Stimulated activated naive CD4-positive, alpha-beta T cell (primary cell): ENCODE measurements around the gene MLXIP.
"Not testable (repeated sequence)": the region's sequence is repeated elsewhere in the genome, so short reads cannot be mapped to it uniquely, and the experiment has no call there.

Experiments
- DNase-seq, 6 experiments: peaks; one replicate each; lab custom pipeline; 2025; lab: John Stamatoyannopoulos, UW

The MLXIP gene

GRCh38 chr12:122078141-122079032, at the start of gene MLXIP:
MLXIP (plus strand) TSS chr12:122078756; CDS start chr12:122078854, 98 bp downstream.
- peak; percentile 74 to 85 (median 84) for DNase-seq

GRCh38 chr12:122028905-122029560, 49.5 kb upstream of the MLXIP start:
- DNase-seq = no peak

- no peak for DNase-seq
These were observed 48.7 kb upstream of the MLXIP start for GRCh38 chr12:122029620-122030423.

- DNase-seq = no peak
These were observed 48.0 kb upstream of the MLXIP start for GRCh38 chr12:122030424-122031035.

GRCh38 chr12:122031342-122032216, 47.0 kb upstream of the MLXIP start:
- peak in 4 of 6 experiments; percentile 16 to 41 (median 22) for DNase-seq

- no peak for DNase-seq
These were observed 46.0 kb upstream of the MLXIP start for GRCh38 chr12:122032580-122032979.

GRCh38 chr12:122035292-122035691, 43.3 kb upstream of the MLXIP start:
- DNase-seq = no peak

GRCh38 chr12:122036153-122036552, 42.4 kb upstream of the MLXIP start:
- DNase-seq = no peak

GRCh38 chr12:122040579-122041386, 37.8 kb upstream of the MLXIP start:
- DNase-seq = no peak

GRCh38 chr12:122041458-122041857, 37.1 kb upstream of the MLXIP start:
- not testable (repeated sequence) for DNase-seq

- DNase-seq = no peak
These were observed 35.6 kb upstream of the MLXIP start for GRCh38 chr12:122042910-122043309.

- no peak for DNase-seq
These were observed 35.1 kb upstream of the MLXIP start for GRCh38 chr12:122043476-122043875.

- DNase-seq = no peak
These were observed 33.3 kb upstream of the MLXIP start for GRCh38 chr12:122045262-122045661.

- no peak for DNase-seq
These were observed 32.4 kb upstream of the MLXIP start for GRCh38 chr12:122046145-122046544.

- no peak for DNase-seq
These were observed 30.4 kb upstream of the MLXIP start for GRCh38 chr12:122048151-122048550.

GRCh38 chr12:122049827-122050226, 28.7 kb upstream of the MLXIP start:
- no peak for DNase-seq

- DNase-seq = no peak
These were observed 27.9 kb upstream of the MLXIP start for GRCh38 chr12:122050706-122051105.

- DNase-seq = no peak
These were observed 27.2 kb upstream of the MLXIP start for GRCh38 chr12:122051231-122051876.

GRCh38 chr12:122052285-122052684, 26.3 kb upstream of the MLXIP start:
- no peak for DNase-seq
